HG02840 (cell line): ENCODE measurements around the gene SF3A2.

Source experiments
- ATAC-seq: cut with Tn5 transposase; IDR thresholded peaks from one replicate; pipeline ENCODE4 v1.9.1; 2021; ENCODE audit warnings: mild to moderate bottlenecking, moderate library complexity, moderate number of reproducible peaks; ENCODE audit not compliant: unreplicated experiment, low FRiP score

The SF3A2 gene

DNA sequence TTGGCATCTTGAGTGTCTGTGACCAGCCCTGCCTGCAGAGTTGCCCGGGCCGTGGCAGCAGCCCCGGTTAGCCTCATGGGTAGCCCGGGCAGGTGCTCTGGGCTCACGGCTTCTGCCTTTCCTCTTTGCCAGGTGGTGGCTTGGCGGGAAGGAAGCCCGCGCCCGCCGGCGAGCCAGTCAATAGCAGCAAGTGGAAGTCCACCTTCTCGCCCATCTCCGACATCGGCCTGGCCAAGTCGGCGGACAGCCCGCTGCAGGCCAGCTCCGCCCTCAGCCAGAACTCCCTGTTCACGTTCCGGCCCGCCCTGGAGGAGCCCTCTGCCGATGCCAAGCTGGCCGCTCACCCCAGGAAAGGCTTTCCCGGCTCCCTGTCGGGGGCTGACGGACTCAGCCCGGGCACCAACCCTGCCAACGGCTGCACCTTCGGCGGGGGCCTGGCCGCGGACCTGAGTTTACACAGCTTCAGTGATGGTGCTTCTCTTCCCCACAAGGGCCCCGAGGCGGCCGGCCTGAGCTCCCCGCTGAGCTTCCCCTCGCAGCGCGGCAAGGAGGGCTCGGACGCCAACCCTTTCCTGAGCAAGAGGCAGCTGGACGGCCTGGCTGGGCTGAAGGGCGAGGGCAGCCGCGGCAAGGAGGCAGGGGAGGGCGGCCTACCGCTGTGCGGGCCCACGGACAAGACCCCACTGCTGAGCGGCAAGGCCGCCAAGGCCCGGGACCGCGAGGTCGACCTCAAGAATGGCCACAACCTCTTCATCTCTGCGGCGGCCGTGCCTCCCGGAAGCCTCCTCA, 10.4 kb upstream of the SF3A2 start:
- ATAC-seq = no peak

DNA sequence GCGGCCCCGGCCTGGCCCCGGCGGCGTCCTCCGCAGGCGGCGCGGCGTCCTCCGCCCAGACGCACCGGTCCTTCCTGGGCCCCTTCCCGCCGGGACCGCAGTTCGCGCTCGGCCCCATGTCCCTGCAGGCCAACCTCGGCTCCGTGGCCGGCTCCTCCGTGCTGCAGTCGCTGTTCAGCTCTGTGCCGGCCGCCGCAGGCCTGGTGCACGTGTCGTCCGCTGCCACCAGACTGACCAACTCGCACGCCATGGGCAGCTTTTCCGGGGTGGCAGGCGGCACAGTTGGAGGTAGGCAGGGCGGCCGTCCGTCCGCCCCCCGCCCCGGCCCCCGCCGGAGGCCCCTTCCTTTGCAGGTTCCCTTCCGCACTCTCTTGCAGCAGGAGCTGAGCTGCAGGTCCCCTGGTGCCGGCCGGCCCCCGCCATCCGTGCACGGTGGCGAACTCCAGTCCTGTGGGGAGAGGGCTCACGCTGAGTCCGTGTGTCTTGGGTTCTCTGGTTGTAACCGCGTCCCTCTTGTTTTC, 9.7 kb upstream of the SF3A2 start:
- no peak for ATAC-seq

DNA sequence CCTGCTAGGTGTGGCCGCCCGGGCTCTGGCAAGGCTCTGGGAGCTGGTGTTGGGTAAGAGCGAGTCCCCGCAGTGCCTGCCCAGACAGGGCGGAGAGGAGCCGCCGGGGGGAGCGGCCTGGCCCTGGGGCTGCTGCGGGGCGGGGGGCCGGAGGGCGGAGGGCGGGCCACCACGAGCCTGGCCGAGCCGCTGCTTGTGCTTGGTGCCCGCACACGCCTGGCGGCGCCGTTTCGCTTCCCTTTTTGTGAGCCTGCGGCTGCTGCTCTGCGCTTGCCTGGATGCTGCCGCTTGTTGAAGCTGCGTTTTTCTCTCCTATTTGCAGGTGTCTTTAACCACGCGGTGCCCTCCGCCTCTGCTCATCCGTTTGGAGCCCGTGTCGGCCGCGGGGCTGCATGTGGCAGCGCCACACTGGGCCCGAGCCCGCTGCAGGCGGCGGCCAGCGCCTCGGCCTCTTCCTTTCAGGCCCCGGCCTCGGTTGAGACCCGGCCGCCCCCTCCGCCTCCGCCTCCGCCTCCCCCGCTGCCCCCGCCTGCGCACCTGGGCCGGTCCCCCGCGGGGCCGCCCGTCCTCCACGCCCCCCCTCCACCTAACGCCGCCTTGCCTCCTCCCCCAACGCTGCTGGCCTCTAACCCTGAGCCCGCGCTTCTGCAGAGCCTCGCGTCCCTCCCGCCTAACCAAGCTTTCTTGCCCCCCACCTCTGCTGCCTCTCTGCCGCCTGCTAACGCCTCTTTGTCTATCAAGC, 9.0 kb upstream of the SF3A2 start:
- no peak for ATAC-seq

DNA sequence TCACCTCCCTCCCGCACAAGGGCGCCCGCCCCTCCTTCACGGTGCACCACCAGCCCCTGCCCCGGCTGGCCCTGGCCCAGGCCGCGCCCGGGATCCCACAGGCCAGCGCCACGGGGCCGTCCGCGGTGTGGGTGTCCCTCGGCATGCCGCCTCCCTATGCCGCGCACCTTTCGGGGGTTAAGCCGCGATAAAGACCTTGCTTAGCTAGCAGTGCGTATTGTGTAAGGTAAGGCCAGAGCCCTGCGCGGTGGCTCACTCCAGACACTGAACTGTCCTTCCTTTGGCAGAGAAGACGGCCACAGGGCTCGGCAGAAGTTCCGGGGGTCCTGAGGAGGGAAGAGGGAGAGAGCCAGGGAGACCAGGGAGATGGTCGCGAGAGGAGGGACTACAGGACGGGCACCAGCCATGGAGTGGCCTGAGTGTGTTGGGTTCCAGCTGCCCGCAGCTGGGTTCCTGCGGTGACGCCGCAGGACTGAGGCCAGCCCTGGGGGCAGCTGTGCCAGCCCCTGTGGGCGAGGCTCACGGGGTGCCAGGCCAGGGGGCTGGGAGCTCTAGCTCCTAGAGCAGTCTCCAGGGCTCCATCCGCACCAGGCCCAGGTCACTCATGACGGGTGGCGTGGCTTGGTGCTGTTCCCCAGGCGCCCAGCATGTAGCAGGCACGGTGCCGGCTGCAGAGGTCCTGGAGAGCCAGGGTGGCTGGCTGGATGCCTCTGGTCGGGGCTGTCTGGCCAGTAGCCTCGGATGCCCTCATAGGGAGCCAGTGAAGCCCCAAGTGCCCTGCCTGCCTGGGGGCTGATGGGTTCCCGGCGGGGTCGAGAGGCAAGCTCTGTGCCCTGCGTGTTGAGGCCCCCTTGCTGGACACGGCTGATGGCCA, 8.2 kb upstream of the SF3A2 start:
- ATAC-seq = no peak

DNA sequence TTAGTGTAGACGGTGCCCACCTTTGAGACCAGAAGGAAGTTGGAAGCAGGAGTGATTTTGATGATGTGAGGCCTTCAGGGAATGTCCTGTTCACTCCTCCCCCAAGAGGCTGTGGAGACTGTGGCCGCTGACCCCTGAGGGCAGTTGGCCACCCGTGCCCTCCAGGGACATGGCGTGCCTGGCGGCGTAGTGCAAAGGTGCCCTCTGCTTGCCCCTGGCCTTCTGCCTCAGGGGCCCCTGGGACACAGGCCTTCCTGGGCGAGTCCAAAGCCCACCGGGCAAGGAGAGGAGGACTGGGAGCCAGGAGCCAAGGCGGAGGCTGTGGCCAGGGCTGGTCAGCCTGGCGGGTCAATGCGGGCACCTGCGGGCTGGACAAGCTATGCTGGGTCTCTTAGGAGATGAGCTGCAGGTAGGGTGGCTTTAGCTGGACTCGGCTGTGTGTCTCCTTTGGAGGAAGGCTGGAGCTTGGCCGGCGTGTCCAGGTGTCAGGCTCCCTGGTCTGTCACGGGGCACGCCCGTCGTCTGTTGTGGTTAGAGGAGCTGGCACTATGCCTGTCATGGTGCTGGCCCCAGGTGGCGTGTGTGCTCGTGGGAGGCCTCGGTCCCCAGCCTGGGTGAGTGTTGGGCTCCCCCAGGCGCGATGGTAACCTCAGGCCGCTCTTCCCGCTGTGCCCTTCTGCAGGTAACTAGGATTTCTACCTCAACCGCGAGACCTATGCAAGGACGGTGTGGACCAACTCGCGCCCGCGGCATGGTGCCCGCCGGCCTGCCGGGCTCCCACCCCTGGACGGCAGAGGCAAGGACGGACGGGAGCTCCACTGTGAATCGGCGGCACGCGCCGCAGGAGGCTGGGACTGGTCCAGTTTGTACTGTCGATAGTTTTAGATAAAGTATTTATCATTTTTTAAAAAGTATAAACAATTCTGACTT, 7.3 kb upstream of the SF3A2 start:
- no peak for ATAC-seq

DNA sequence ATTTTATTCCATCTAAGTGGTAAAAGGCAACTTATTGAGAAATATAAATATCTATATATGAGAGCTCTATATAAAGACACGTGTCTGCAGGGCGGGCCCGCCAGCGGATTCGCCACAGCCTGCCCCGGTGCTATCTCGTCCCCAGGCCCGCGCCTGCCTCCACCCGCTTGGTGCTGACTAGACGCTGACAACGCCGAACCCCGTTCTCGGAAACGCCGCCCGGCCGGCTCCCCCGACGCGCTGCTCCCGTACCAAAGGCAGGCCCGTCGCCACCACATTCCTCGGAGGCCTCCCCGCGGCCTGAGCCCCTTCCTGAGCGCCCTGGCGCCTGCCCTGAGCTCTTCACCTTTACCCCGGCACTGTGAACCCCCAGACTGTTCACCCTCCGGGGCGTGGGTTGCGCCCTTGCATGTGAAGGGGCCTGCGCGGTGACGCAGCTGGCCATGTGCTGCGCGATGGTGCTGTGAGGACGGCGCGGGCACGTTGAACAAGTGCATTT, 6.5 kb upstream of the SF3A2 start:
- ATAC-seq = no peak

DNA sequence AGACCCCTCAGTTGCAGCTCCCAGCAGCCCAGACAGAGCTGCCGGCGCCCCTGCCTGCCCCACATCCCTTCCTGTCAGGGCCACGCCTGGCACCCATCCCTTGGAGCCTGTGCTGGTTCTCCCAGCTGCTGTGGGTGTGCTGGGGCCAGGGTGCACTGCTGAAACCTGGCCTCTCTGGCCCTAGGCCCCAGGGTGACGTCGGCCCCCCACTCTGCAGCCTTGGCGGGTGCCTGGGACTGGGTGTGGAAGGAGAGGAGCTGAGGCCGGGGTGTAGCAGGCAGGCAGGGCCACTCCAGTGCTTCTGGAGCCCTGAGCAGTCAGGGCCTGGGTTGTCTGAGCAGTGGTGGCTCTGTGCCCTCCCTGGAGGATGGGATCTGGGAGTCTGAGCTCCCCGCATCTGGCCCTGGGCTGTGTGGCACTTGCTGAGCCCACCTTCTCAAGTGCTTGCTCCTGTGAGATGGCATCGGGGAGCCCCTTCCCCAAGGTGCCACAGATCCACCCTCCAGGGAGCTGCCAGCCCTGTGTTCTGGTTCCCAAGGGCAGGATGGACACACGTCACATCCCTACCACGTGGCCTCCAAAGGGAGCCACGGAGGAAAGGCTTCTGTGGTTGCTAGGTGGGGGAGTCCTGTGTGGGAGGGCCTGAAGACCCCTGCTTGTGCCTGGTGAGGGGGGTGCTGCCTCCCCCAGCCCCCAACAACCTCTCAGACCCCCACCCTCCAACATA, 5.7 kb upstream of the SF3A2 start:
- no peak for ATAC-seq

DNA sequence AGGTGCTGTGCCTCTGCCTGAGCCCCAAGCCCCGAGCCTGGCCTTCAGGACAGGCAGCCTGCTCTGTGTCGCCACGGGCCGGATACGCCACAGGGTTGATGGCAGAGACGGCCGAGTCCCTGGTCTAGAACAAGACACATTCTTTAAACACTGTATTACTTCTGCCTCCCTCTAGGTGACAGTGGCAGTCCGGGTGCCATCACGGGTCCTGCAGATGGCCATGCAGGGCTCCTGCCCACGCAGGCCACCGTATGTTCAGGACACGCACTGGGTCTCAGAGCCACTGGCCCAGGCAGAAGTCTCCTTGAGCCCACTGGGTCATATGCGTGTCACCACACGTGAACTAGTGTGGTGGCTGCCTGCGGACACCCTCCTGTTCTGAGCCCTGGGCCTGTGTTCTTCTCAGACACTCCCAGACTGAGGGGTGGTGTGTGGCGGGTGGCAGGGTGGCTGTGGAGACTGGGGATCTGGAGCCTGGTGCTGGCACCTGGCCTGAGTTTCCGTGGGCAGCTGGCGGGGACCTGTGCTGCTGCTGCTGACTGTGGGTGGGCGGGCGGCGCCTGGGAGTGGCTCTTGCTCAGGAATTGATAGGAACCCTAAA, 4.9 kb upstream of the SF3A2 start:
- no peak for ATAC-seq

DNA sequence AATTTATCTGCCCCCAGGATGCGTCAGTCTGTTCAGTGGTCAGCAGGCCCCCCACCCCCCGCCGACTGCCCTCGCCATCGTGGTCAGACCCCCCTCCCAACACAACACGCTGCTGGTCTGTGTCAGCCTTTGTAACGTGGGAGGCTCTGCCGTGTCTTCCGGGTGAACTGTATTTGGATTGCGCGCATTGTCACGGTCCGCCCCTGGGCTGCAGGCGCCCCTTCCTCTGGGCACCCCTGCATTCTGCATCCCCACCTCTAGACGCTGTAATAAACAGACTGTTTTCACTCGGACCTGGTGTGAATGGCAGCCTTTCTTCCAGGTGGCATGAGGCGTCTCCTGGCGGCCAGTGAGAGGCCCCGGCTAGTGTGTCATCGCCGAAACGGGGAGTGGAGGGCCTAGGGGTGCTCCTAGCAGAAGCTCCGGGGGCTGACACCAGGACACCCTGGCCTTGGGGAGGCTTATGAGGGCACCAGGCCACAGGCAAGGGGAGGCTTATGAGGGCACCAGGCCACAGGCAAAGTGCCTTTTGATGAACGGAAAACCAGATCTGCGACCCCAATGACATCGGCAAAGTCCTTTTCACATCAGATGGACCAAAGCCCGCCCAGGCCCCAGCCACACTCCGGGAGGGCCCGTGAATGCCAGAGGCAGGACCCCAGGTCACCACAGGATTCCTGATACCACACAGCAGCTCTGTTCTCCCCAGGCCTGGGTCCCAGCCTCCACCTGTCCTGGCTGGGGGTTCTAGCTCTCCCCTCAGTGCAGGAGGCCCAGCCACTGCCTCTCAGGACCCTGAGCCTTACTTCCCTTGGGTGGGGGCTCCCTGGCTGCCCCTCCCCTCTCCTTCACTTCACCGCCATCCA, 4.1 kb upstream of the SF3A2 start:
- ATAC-seq = no peak

DNA sequence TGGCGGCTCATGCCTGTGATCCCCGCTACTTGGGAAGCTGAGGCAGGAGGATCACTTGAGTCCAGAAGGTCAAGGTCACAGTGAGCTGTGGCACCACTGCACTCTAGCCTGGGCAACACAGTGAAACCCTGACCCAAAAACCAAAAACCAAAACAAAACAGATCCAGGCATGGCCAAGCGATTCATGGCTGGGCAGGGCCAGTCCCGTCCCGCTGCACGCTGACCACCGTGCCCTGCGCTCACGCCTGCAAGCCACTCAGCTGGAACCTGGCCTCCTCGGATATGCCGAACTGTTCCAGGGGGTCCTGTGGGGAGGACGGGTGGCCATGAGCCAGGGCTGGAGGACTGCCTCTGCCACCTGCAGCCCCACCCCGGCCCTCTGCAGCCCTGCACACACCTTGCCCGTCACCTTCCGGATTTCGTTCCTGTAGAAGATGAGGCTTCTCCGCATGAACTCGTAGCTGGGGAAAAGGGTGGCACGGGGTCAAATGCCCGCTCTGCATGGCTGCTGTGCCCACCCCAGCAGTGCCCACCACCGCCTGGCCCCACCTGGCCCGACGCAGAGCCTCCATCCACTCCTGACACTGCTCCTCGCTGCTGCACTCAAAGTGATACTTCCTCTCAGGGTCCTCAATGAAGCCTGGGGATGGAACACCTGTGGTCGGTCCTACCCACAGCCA, 2.9 kb upstream of the SF3A2 start:
- no peak for ATAC-seq

DNA sequence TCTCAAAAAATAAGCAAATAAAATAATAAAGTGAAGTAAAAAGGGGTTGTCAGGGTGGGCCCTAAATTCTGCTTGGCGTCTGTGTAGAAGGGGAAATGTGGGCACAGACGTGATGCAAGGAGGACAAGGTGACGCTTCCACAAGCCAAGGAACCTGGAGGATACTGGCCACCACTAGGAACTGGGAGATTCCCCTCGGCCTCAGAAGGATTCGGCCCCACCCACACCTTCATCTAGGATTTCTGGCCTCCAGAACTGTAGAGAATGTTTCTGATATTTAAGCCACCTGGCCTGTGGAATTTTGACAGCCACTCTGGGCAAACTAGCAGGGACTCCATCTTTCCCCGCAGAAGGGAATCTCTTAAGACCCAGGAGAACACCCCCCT, 1.6 kb upstream of the SF3A2 start:
- ATAC-seq = no peak

DNA sequence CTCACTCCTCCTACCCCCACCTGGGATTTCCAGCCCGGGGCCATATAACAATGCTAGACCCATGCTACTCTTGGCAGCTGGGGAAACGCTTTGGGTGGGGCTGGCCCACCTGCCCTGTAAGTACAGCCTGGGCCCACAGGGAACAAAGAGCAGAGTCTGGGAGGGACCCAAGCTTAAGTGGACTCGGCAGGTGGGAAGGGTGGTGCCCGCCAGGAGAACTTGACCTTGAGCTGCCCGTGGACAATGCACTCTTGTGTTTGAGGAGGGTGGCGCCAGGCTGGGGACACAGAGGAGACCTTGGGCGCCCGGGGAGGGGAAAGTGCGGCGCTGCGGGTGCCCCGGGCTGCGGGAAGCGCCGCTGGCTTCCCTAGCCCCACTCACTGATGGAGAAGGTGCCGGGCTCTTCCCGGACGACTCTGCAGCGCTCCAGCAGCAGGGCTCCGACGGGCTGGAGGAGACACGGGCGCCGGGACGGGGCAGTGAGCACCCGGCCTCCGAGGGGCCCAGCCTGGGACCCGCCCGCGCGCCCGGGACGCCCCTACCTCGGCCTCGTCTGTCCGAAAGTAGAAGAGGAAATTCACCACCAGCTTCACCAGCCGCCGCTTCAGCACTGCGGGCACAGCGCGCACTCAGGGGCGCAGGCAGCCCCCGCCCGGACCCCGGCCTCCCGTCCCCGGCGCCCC, 1.1 kb upstream of the SF3A2 start:
- ATAC-seq = peak; percentile 7

DNA sequence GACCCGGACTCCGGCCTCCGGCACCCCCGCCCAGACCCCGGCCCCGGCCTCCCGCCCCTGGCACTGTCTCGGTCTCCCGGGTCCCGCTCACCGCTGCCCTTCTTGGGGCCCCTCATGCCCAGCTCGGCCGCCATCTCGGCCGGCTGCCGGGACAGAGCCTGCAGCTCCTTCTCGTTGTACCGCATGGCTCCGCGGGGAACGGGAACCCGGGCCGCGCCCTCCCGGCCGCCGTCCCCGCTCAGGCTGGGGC, 635 bp upstream of the SF3A2 start:
- ATAC-seq = no peak

DNA sequence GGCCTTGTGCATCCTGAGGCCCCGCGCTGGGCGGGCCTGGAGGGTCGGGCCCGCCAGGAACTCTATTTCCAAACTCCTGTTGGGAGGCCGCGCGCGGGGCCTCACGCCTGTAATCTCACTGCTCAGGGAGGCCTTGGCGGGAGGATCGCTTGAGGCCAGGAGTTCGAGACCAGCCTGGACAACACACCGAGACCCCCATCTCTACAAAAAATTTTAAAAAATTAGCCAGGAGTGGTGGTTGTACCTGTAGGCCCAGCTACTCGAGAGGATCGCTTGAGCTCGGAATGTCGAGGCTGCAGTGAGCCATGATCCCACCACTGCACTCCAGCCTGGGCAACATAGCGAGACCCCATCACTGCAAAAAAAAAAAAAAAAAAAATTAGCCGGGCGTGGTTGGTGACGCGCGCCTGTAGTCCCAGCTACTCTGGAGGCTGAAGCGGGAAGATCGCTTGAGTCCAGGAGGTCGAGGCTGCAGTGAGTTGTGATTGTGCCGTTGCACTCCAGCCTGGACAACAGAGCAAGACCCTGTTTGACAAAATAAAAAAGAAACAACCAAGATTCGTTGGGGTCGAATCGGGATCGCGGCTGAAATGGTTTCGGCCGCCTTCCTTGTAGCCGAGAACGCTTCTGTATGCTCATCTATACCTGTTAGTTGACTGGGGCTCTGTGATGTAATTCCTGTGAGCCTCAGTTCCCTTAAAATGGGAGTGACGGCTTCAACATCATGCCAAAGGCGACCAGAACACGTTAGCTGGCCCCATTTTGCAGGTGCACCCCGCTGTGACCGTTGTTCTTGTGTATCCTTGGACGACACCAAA, 636 bp downstream of the SF3A2 start:
- no peak for ATAC-seq

DNA sequence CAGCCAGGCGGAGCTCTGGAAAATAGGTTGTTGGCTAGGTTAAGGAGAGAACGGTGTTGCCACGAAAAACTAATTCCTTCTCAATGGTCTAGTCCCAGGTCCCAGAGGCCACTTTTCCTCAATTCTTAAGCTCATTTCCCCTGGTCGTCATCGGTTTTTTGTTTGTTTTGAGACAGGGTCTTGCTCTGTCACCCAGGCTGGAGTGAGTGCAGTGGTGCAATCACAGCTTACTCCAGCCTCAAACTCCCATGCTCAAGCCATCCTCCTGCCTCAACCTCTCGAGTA, 1.2 kb downstream of the SF3A2 start:
- ATAC-seq = no peak

DNA sequence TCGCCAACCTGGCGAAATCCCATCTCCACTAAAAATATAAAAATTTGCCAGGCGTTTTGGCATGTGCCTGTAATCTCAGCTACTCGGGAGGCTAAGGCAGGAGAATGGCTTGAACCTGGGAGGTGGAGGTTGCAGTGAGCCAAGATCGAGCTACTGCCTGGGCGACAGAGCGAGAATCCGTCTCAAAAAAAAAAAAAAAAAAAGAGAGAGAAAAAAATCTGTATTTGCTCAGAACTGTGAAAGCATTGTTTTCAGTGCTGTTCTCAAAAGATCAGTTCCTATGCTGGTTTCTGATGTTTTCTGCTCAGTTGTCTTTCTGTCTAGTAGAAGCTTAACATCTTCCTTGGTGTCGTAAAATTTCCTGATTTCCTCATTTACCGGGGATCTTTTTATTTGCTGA, 2.5 kb downstream of the SF3A2 start:
- no peak for ATAC-seq
